Dedifferentiated amniotic fluid mesenchymal stem cell (primary cell): ENCODE results near the gene ADARB2.
"Not testable (repeated sequence)": the region's sequence is repeated elsewhere in the genome, so short reads cannot be mapped to it uniquely, and the experiment has no call there.

Experiments
- DNase-seq: peaks from one replicate; pipeline ENCODE4 v3.0.0-alpha.2; 2016; ENCODE audit errors: extremely low spot score

Gene ADARB2

DNA sequence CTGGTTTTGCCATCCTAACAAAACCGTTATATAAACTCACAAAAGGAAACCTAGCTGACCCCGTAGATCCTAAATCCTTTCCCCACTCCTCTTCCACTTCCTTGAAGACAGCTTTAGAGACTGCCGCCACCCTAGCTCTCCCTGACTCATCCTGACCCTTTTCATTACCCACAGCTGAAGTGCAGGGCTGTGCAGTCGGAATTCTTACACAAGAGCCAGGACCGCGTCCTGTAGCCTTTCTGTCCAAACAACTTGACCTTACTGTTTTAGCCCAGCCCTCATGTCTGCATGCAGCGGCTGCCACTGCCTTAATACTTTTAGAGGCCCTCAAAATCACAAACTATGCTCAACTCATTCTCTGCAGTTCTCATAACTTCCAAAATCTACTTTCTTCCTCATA, 385.0 kb downstream of the ADARB2 start:
- DNase-seq, result not testable (repeated sequence)

DNA sequence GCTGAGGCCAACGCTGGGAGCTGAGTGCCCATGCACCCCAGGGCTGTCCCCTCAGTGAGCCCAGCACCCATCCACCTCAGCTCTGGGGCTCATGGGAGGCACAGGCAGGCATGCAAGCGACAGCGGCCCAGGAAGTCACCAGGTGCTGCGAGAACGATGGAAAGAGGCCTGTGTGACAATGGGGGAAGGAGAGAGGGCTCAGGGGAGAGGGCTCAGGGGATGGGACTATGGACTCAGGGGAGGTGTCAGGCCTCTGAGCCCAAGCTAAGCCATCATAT, 388.6 kb downstream of the ADARB2 start:
- DNase-seq, result no peak

DNA sequence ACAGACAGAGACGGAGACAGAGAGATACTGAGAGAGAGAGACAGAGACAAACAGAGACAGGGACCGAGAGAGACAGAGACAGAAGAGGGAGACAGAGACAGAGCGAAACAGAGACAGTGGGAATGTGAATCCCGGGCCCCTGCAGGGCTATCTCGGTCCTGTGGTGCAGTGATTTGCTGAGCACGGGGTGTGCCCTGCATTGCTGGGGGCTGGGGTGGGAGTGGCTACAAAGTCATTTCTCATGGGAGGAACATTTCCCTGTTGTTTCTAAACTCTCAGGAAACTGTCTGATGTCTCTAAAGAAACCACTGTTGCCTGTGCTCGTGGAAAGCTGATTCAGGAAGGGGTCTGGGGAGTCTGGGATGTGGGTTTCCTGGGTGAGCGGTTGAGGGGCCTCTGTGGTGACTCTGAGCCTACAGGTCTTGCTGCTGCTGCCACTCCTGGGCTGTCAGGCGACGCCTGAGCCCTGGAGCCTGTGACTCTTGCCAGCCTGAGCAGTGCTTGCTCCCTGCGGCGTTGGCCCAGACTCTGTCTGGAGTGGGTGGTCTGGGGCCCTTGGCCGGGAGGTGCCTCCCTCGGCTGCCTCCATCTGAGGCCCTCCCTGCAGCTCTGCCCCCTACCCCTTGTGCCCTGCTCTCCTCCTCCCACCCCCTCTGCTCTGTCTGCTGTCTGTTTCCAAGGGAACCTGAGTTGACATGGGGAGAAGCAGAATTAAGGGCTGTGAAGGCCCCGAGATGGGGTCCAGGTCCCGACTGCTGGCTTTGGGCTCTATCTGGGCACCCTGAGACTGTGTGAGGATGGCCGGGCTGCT, 389.2 kb downstream of the ADARB2 start:
- no peak for DNase-seq

DNA sequence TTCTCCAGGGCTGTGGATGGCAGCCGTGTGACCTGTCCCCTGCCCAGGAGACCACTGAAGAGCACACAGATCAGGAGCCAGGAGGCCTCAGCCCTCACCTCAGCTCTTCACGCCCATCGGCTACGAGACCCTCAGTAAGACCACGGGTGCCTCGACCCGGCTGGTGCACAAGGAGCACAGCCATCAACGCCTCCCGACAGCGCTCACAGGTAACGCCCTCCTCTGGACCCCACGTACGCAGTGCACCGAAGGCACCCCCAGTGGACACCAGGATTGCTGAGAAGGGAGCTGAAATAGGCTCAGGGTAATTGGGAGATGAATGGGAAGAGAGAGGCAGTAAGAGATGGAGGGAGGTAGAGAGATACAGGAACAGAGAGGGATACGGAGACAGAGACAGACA, 389.8 kb downstream of the ADARB2 start:
- DNase-seq, result no peak

DNA sequence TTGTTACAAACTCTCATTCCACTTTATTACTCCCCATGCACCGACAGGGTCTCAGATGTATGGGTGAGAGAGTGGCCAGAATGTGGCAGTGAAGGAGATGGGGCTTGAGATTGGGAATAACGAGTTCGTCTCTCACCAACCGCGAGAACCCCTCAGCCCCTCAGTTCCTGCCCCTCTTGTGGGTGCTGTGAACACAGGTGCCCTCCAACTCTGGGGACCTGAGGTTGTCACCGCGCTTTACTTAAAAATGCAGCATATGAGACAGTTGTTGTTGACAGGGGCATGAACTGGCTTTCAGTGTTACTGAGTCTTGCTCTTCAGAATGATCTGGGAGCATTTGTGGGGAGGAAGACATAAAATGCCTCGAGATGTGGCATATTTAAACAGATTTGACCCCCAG, 391.1 kb downstream of the ADARB2 start:
- DNase-seq, result no peak

DNA sequence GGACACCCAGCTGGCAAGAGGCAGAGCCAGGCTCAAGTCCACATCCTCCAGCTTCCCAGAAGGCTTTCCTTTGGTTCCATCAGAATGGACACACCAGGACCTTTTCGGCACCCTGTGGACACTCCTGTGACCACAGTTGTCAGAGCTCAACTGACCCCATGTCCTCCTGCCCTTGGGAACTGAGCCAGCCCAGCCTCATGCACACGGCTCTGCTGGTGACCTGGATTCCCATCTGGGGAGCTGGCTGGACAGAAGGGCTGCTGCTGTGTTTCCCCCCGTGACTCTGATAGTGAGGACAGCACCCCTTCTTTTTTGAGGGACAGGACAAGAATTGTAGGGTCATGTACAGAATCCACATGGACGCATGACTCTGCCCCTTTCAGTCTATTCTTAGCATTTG, 392.0 kb downstream of the ADARB2 start:
- DNase-seq, result no peak

DNA sequence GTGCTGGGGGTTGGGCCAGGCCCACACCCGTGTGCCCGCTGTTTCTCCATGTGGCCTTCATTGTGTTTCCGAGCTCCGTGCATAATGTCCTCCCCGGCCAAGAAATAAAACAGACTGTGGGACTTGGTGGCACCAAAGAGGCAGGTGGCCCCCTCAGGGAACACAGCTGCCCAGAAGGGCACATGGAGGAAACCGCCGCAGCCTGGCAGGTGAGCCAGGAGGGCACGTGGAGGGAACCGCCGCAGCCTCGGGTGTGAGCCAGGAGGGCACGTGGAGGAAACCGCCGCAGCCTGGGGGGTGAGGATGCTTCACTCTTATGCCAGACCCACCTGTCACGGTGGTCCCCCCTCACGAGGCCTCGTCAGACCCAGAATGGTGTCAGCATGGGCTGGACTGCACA, 392.5 kb downstream of the ADARB2 start:
- no peak for DNase-seq

DNA sequence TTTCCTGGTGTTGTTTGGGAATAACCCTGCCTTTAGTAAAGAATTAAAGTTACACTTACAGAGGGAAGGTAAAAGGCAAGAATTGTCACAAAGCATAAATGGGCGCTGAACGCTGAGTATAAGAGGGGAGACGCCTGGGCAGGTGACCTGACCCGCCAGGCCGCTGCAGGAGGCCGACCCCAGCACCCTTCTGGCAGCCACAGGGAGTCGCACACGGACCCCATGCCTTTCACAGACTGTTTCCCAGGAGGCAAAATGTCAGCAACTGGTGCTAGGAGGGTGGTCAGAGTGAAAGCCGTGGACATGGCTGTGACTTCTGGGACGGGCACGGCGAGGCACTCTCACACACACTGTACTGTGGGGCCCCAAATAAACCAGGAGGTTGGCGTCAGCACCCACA, 392.9 kb downstream of the ADARB2 start:
- no peak for DNase-seq

DNA sequence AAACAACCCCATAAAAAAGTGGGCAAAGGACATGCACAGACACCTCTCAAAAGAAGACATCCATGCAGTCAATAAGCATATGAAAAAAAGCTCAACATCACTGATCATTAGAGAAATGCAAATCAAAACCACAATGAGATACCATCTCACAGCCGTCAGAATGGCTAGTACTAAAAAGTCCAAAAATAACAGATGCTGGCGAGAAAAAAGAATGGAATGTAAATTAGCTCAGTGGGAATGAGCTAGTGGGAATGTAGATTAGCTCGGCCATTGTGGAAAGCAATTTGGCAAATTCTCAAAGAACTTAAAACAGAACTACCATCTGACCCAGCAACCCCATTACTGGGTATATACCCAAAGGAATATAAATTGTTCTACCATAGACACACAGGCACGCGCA, 394.1 kb downstream of the ADARB2 start:
- DNase-seq, result no peak

DNA sequence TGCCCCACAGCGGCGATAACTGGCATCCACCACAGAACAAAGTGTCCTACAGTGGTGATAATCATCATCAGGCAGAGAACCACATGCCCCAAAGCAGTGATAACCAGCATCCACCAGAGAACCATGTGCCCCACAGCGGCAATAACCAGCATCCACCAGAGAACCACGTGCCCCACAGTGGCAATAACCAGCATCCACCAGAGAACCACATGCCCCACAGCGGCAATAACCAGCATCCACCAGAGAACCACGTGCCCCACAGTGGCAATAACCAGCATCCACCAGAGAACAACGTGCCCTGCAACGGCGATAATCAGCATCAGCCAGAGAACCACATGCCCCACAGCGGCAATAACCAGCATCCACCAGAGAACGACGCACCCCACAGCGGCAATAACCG, 396.3 kb downstream of the ADARB2 start:
- not testable (repeated sequence) for DNase-seq

DNA sequence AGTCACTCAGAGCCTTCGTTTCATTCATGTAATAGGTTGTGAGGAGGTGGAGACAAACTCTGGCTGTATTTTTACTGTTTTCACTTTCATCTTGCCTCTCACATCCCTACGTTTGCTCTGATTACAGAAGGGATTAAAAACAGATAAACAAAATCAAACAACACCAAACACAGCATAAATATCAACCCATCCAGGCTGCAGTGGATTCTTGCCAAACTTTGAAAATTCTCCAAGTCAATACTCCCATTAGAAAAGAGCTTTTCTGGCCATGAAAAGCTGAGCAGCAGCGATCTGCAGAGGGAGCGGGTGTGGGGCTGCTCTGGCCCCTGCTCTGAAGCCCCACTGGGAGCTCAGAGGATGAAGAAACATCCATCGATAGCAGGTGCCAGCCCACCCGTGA, 397.9 kb downstream of the ADARB2 start:
- DNase-seq, result no peak

DNA sequence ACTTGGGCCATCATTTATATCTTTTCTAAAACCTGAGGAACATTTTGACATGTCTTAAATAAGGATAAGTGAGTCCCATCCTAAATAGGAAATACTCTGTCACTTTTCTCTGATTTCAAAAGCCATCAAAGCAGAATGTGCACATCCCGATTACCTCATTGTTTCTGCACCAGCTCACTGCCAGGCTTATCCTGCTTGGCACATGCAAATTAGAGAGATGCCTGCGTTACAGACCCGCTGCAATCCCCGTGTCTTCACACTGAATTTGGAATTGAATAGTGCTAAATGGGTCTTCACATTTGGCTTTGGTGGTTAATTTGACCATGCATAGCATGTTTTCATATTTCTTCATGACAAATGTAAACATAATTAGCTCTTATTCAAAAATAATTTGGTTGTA, 401.7 kb downstream of the ADARB2 start:
- DNase-seq, result no peak

DNA sequence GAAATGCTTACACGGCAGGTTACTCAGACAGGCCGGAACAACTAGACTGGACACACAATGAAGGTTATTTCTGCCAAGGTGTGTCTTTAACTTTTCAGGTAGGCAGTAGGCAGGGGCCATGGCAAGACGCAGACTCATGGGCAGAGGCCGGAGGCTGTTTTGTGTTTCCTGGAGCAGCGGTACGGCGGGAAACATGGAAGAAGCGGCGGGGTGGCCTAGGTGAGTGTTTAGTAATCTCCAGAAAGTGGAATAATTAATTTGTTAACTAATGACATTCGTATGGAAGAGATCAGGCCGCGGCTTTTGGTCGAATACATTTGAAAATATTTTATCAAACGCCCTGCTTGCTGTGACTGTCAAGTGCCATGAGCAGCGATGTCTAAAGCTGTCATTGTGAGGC, 403.3 kb downstream of the ADARB2 start:
- no peak for DNase-seq

DNA sequence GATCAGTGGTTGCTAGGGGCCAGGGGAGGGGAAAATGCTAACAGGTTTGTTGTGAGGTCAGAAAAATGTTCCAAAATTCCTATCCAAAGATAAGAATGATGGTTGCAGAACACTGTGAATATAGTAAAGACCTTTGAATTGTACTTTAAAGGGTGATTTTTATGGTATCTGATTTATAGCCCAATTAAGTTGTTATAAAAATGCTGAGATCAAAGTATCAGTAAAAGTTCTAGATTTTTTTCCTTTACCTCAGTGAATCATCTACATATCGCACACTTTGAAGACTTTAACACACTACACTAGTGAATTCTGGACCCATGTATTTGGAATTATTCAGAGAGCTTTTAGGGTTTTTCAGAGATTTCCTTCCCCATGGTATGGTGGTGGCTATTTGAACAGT, 405.8 kb downstream of the ADARB2 start:
- DNase-seq, result no peak

DNA sequence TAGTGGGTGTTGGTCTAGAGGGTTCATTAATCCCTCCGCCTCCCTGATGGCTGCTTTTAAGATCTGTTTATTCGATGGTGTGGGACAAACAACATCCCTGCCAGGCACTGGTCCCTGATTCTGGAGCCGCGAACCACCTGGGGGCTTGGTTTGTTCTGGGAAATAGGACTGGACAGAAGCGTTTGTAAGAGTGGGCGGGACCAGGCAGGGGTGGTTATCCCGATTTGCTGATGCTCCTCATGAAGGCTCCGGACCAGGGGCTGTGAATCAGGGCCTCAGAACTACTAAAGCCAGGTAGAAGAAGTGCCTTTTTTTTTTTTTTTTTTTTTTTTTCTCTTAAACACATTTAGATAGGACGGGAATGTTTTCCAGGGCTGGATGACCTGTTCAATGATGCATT, 407.7 kb downstream of the ADARB2 start:
- no peak for DNase-seq

DNA sequence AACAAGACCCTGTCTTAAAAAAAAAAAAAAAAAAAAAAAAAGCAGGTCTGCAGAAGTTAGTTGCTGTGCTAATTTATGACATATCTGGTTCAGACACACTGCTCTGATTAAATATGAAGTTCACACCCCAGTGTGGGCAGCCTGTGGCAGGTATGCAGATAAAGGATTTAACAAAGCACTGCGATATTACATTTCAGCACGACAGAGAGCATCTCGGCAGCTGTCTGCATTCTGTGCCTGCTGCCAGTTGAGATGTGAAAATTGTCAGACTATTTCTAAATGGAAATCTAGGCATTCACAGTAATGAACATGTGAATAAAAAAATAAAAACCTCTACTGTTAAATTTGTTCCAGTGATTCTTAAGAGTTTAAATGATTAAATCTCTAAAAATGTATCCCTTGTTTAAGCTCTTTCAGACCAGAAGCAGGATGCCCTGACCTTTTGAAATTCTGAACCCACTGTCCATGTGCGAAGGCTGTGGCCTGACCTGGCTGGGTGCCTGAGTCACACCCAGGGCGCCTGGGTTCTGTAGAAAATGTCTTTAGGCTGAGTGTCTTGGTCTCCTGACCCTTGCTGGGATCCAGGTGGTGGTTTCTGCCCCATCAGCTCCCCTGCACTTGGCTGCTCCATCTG, 408.2 kb downstream of the ADARB2 start:
- no peak for DNase-seq

DNA sequence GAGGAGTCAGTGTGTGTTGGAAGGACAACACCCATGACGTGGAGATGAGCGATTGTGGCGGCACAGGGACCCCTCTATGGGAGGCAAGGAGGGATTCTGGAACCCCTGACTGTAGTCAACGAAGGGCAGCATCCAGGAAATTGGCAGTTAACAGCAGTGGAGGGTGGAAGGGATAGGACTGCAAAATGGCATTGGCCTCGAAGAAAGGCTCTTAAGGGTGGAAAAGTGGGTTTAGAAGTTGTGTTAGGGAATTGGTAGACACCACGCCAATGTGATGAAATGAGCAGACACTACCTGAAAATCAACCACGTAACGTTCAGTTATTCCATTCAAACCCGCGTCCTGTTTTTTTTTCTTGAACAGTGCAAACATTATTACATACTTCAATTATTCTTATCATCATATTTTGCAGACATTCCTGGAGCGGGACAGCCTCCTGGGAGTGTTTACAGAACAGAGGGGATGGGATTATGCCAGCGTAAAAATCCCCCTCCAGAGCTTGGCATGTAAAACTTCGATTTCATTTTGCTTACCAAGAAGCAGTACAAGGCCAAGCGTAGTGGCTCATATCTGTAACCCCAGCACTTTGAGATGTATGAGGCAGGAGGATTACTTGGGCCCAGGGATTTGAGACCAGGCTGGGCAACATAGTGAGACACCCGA, 409.0 kb downstream of the ADARB2 start:
- no peak for DNase-seq

DNA sequence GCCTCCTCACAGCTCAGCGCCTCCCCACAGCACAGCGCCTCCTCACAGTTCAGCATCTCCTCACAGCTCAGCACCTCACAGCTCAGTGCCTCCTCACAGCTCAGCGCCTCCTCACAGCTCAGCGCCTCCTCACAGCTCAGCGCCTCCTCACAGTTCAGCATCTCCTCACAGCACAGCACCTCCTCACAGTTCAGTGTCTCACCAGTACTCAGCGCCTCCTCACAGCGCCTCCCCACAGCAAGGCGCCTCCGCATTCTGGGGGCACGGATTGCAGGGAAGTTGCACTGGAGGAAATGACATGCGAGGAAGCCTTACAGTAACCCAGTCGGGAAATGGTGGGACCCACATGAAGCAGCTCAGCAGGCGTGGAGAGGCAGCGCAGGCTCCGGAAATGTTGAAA, 409.6 kb downstream of the ADARB2 start:
- no peak for DNase-seq

DNA sequence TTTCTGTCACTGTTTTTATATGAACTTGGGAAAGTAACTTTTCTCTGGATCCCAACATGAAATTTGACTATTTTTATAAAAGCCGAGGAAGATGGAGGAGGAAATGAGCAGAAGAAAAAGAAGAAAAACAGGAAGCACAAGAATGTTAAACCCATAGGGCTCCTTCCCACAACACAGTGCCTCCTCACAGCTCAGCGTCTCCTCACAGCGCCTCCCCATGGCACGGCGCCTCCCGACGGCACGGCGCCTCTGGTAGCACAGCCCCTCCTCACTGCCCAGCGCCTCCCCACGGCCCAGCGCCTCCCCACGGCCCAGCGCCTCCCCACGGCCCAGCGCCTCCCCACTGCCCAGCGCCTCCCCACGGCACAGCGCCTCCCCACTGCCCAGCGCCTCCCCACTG, 410.8 kb downstream of the ADARB2 start:
- not testable (repeated sequence) for DNase-seq

DNA sequence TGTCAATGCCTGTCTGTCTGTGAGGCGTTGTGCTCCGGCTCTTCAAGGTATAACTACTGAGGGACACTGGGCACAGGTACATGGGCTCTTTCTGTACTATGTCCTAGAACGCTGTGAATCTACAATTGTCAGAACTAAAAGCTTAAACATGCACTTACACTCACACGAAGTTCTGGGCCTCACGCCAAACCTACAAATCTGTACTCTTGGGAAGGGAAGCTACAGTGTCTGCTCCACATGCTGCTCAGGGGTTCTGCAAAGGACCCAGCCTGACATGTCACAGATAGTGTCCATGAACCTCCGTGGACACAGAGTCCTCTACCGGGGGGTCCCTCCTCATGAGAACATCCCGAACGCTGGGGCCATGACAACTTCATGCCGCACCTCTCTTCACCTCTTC, 412.4 kb downstream of the ADARB2 start:
- no peak for DNase-seq

DNA sequence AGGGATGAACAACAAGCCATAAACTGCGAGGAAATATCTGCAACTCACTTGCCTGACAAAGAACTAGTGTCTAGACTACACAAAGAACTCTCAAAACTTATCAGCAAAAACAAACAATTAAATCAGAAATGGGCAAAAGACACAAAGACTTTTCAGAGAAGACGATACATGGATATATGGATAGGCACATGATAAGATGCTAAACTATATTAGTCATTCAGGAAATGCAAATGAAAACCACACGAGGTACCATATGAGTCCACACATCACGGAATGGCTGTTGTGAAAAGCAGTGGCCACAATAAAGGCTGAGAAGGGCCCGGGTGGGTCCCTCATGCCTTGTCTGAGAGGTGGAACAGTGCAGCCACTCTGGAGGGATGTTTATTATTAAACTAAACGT, 413.4 kb downstream of the ADARB2 start:
- DNase-seq, result no peak

DNA sequence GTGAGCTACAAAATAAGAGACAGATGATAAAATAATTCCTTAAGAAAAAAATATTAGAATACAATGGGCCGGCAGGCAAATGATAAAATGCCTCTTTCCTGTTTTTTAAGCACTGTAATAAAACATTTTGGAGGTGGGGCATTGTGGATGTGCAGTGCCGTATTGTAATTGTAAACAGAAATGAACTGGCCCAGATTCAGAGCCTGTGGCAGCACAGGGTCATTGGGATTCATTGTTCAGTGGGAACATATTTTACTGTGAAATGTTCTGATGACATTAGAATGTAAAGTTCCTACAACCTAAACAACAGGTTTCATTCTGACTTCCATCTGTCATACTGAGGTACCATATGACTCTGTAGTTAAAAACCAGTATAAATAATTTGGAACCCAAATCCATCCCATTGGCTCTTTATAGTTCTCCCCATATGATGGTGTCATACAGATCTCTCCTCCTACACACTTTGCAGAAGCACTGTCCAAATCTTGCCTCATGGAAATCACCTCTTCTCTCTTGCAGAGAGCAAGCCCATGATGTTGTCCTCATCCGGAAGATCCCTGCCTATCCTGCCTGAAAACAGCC, 416.5 kb downstream of the ADARB2 start:
- no peak for DNase-seq

DNA sequence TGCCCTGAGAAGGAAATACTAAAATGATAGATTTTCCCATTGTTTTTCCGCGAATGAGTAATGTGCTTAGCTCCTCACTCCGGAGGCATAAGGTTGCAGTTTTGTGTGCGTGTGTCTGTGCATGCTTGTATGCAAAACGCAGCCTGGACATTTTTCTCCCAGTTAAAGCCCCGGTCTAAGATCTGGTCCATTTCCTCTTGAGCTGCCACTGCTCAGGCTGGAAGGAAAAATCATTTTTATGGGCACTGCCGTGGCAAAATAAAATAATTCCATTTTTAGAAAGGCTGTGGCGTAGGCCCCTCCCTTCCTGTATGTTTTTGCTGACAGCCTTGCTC, 420.5 kb downstream of the ADARB2 start:
- no peak for DNase-seq
